Neural progenitor cell (in vitro differentiated cells): ENCODE measurements around the gene CCNI2.

Source experiments
- CTCF ChIP-seq: fragments of 200-600 bp; sonication (generic); IDR thresholded peaks from 2 replicates; pipeline ENCODE4 v1.5.1; 2017; ENCODE audit warnings: antibody characterized with exemption, mild to moderate bottlenecking
- EZH2phosphoT487 ChIP-seq: fragments of 200-600 bp; sonication (generic); IDR thresholded peaks from 2 replicates; pipeline ENCODE4 v1.6.1; 2017; ENCODE audit warnings: antibody characterized with exemption

GRCh38 chr5:132768485-132768868, 21.3 kb downstream of the CCNI2 start:
- TF ChIP-seq CTCF: no peak
- TF ChIP-seq EZH2phosphoT487: no peak
